ENCODE data around the gene LRRC43.

Gene LRRC43

GRCh38 chr12:122206976-122207375 is 24.1 kb downstream of the LRRC43 start:
- H3K27ac ChIP-seq: no peak overlapping the region
- TF ChIP-seq CTCF (IDR thresholded peaks at IDR 0.05): no peak
- no peak for DNase-seq (ENCODE audit: low spot score)
- no peak overlapping the region for H3K4me3 ChIP-seq

GRCh38 chr12:122207391-122207790 is 24.5 kb downstream of the LRRC43 start:
- no peak overlapping the region for H3K4me3 ChIP-seq
- no peak overlapping the region for H3K27ac ChIP-seq
- no peak for DNase-seq (ENCODE audit: low spot score)
- TF ChIP-seq CTCF (IDR thresholded peaks at IDR 0.05): no peak

- no peak overlapping the region for H3K4me3 ChIP-seq
Measured at GRCh38 chr12:122208073-122208820, 25.3 kb downstream of the LRRC43 start.

GRCh38 chr12:122215771-122216170 is 32.8 kb downstream of the LRRC43 start:
- Histone ChIP-seq H3K4me3 (no peak overlapping the region), H3K27ac (no peak overlapping the region)
- no peak for DNase-seq (ENCODE audit: low spot score)
- no peak for TF ChIP-seq CTCF (IDR thresholded peaks at IDR 0.05)

More at GRCh38 chr12:122208073-122208820, 25.3 kb downstream of the LRRC43 start:
- no peak for TF ChIP-seq CTCF (IDR thresholded peaks at IDR 0.05)
- H3K27ac ChIP-seq: no peak overlapping the region
- no peak for DNase-seq (ENCODE audit: low spot score)

- H3K27ac ChIP-seq: no peak overlapping the region
- no peak for DNase-seq (ENCODE audit: low spot score)
- no peak for TF ChIP-seq CTCF (IDR thresholded peaks at IDR 0.05)
- no peak overlapping the region for H3K4me3 ChIP-seq
Measured at GRCh38 chr12:122216445-122216844, 33.5 kb downstream of the LRRC43 start.

- Histone ChIP-seq H3K27ac (peak within 1 kb of the TSS; percentile 92 to 95), H3K4me3 (peak within 1 kb of the TSS; percentile 80)
- DNase-seq (ENCODE audit: low spot score): peak; percentile 100
- TF ChIP-seq CTCF (IDR thresholded peaks at IDR 0.05): no peak
Measured at GRCh38 chr12:122225683-122226365, 42.9 kb downstream of the LRRC43 start, which contains the start of gene DIABLO. Gene DIABLO, minus strand, starts transcription at chr12:122226052. Its CDS starts 38 bp downstream, at chr12:122226014.
